ENCODE measurements around the gene CDK6.

- no peak for TF ChIP-seq CTCF (conservative IDR thresholded peaks at IDR 0.05; ENCODE audit: low read depth, low read length)
- TF ChIP-seq EZH2phosphoT487 (IDR thresholded peaks at IDR 0.05; ENCODE audit: borderline replicate concordance, low read length), result no peak
Measured at GRCh38 chr7:92754919-92755581, 81.3 kb downstream of the CDK6 start.
